ENCODE results near the gene CCDC85A.

DNA sequence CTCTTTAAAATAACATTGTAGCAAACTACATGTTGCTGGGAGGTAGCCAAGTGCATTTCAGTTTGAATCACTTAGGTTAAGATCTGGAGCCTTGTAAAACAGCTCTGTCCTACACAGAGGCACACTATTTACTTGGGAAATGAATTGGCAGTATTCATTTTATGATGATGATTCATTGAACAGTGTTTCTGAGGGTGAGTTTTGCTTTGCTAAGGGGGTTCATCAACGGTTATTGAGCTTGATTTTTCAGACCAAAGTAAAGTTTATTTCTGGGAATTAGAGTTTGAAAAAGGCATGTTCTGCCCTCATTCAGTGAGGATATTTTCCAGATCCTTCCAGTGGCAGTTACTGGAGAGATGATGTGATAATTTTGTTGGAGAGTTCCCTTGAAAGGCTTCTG lies 55.6 kb downstream of the CCDC85A start:
- TF ChIP-seq REST (IDR thresholded peaks at IDR 0.05; ENCODE audit: low read depth), result no peak
- TF ChIP-seq CEBPB (IDR thresholded peaks at IDR 0.05), result no peak
- TF ChIP-seq, protein P1, sequence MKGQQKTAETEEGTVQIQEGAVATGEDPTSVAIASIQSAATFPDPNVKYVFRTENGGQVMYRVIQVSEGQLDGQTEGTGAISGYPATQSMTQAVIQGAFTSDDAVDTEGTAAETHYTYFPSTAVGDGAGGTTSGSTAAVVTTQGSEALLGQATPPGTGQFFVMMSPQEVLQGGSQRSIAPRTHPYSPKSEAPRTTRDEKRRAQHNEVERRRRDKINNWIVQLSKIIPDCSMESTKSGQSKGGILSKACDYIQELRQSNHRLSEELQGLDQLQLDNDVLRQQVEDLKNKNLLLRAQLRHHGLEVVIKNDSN (IDR thresholded peaks at IDR 0.05), result no peak
- TF ChIP-seq, protein P2, sequence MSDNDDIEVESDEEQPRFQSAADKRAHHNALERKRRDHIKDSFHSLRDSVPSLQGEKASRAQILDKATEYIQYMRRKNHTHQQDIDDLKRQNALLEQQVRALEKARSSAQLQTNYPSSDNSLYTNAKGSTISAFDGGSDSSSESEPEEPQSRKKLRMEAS (IDR thresholded peaks at IDR 0.05), result no peak
- no peak for TF ChIP-seq NFIC (IDR thresholded peaks at IDR 0.05)
- TF ChIP-seq TCF12 (IDR thresholded peaks at IDR 0.05; ENCODE audit: low read depth), result no peak
- no peak for TF ChIP-seq TAF1 (IDR thresholded peaks at IDR 0.05; ENCODE audit: low read depth)
- no peak for TF ChIP-seq EP300 (IDR thresholded peaks at IDR 0.05; ENCODE audit: borderline replicate concordance)
- no peak for TF ChIP-seq CREB1 (IDR thresholded peaks at IDR 0.05; ENCODE audit: low read depth)
- no peak for TF ChIP-seq ZBTB7A (IDR thresholded peaks at IDR 0.05; ENCODE audit: low read depth)
- no peak for TF ChIP-seq FOXM1 (IDR thresholded peaks at IDR 0.05; ENCODE audit: borderline replicate concordance, low read depth)
- no peak for TF ChIP-seq TEAD4 (IDR thresholded peaks at IDR 0.05)

Measured in Ishikawa (cell line).